Measurements from ENCODE around the gene AMZ1. TPM values are rescaled to one million over a fixed set of nuclear protein-coding genes. Genes with fewer than 3 reads are reported as not detected.

AMZ1 gene
- total RNA-seq, 2 donors from 2014 or later: 0.62 TPM; not detected in 1

DNA sequence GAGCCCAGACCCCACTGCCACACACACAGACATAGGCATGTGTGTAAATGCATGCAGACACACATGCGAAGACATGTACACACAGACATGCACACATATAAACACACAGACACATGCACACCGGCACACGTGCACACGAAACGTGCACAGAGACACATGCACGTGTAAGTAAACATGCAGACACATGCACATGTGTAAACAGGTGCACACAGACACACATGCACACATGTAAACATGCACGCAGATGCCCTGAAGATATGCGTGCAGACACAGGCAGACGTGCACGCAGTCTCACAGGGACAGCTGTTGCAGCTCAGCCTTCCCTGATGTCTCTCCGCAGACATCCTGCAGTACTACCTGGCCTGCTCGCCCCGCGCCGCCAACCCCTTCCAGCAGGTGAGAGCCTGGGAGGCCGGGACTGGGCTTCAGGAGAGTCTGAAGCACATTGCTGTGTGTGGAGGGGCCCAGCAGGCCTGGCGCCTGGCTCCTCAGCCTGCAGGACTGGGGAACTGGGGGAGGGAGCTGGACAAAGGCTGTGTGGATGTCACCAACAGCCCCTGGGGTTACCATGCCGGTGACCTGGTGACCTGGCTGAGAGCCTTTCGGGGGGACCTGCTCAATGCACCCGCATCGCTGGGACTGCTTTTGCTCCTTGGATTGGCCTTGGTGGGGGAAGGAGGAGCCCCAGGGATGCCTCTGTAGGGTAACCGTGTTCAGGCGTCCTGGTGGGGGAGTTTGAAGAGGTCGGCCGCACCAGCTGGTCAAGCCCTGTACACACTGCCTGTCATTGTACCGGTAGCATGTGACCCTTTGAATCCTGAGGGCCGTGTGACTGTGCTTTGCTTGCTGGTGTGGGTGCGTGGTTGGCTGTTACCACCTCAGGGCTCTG, 35.9 kb upstream of the AMZ1 start:
- 91% methylated on average over 26 of the region's 28 CpGs for WGBS
- no peaks in the 10 kb centered on the region for H3K36me3 ChIP-seq
- no peak for TF ChIP-seq CTCF (IDR thresholded peaks at IDR 0.05)
- TF ChIP-seq POLR2A (IDR thresholded peaks at IDR 0.05): no peak
- TF ChIP-seq POLR2AphosphoS5 (IDR thresholded peaks at IDR 0.05): no peak

DNA sequence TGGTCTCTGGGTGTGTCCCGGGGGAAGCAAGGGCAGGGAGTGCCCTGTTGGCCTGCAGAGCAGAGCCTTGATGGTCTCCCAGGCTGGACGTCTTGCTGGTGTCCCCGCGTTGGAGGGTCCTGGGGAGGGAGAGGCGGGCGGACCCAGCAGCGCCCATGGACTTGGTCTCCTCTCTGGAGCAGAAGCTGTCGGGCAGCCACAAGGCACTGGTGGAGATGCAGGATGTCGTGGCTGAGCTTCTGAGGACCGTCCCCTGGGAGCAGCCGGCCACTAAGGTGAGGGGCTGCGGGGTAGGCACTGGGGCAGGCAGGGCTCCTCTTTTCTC, 35.3 kb upstream of the AMZ1 start:
- H3K36me3 ChIP-seq: no peaks in the 10 kb centered on the region
- WGBS: 93% methylated on average over 11 of the region's 12 CpGs

More for the DNA sequence above, 35.9 kb upstream of the AMZ1 start:
- no peaks in the 10 kb centered on the region for H3K9me3 ChIP-seq
- intact Hi-C loops (cut with DNase I): no loop called here
- no peak for DNase-seq (ENCODE audit: low spot score)
- no peak overlapping the region for H3K4me3 ChIP-seq
- H3K27me3 ChIP-seq (replicated peaks; ENCODE audit: insufficient read depth): no peaks in the 10 kb centered on the region
- no peaks in the 10 kb centered on the region for H3K4me1 ChIP-seq (replicated peaks)
- no peak overlapping the region for H3K27ac ChIP-seq

DNA sequence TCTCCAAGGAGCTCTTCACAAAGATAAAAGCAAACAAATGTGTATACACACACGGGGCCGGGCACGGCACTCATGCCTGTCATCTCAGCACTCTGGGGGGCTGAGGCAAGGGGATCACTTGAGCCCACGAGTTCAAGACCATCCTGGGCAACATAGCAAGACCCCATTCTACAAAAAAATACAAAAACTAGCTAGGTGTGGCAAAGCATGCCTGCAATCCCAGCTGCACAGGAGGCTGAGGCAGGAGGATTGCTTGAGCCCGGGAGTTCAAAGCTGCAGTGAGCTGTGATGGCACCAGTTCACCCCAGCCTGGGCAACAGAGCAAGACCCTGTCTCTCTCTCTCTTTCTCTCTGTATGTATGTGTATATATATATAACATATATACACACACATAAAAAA, 33.9 kb upstream of the AMZ1 start:
- H3K4me1 ChIP-seq (replicated peaks): no peaks in the 10 kb centered on the region
- intact Hi-C loops (cut with DNase I): no loop called here
- H3K4me3 ChIP-seq: no peak overlapping the region
- WGBS: 49% methylated on average over 5 of the region's 5 CpGs
- H3K27ac ChIP-seq: no peak overlapping the region
- TF ChIP-seq POLR2A (IDR thresholded peaks at IDR 0.05) (no peak), POLR2AphosphoS5 (IDR thresholded peaks at IDR 0.05) (no peak), CTCF (IDR thresholded peaks at IDR 0.05) (no peak)
- H3K36me3 ChIP-seq: no peaks in the 10 kb centered on the region
- no peaks in the 10 kb centered on the region for H3K27me3 ChIP-seq (replicated peaks; ENCODE audit: insufficient read depth)
- no peak for DNase-seq (ENCODE audit: low spot score)
- no peaks in the 10 kb centered on the region for H3K9me3 ChIP-seq

More for the DNA sequence above, 35.3 kb upstream of the AMZ1 start:
- intact Hi-C loops (cut with DNase I): no loop called here
- Histone ChIP-seq H3K9me3 (no peaks in the 10 kb centered on the region), H3K4me1 (replicated peaks) (no peaks in the 10 kb centered on the region), H3K27me3 (replicated peaks; ENCODE audit: insufficient read depth) (no peaks in the 10 kb centered on the region), H3K27ac (no peak overlapping the region), H3K4me3 (no peak overlapping the region)
- TF ChIP-seq POLR2A (IDR thresholded peaks at IDR 0.05) (no peak), POLR2AphosphoS5 (IDR thresholded peaks at IDR 0.05) (no peak), CTCF (IDR thresholded peaks at IDR 0.05) (no peak)
- DNase-seq (ENCODE audit: low spot score): no peak

GRCh38 chr7:2655870-2656614, 32.0 kb upstream of the AMZ1 start:
- DNase-seq (ENCODE audit: low spot score): no peak
- no peak overlapping the region for H3K27ac ChIP-seq
- H3K4me3 ChIP-seq: no peak overlapping the region
- H3K36me3 ChIP-seq: no peaks in the 10 kb centered on the region
- intact Hi-C loops (cut with DNase I): no loop called here
- no peaks in the 10 kb centered on the region for H3K4me1 ChIP-seq (replicated peaks)
- WGBS: 94% methylated on average over 25 of the region's 29 CpGs
- no peaks in the 10 kb centered on the region for H3K27me3 ChIP-seq (replicated peaks; ENCODE audit: insufficient read depth)
- TF ChIP-seq CTCF (IDR thresholded peaks at IDR 0.05): no peak
- TF ChIP-seq POLR2AphosphoS5 (IDR thresholded peaks at IDR 0.05): no peak
- TF ChIP-seq POLR2A (IDR thresholded peaks at IDR 0.05): no peak
- no peaks in the 10 kb centered on the region for H3K9me3 ChIP-seq

Data from prostate gland (tissue), 2 donors.